Measurements from ENCODE around the gene GPHN.

The GPHN gene

DNA sequence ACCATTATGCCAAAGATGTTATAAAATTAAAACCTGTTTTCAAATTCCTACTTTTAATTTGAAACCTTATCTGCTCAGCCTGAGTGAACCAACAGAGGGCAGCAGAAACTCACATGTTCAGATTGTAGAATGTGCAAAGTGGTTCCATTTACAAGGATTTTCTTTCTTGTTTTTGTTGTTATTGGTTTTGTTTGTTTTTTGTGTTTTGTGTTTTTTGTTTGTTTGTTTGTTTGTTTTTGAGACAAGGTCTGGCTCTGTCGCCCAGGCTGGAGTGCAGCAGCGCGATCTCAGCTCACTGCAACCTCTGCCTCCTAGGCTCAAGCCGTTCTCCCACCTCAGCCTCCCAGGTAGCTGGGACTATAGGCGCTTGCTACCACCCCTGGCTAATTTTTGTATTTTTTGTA lies 658.5 kb downstream of the GPHN start:
- TF ChIP-seq, protein P1, sequence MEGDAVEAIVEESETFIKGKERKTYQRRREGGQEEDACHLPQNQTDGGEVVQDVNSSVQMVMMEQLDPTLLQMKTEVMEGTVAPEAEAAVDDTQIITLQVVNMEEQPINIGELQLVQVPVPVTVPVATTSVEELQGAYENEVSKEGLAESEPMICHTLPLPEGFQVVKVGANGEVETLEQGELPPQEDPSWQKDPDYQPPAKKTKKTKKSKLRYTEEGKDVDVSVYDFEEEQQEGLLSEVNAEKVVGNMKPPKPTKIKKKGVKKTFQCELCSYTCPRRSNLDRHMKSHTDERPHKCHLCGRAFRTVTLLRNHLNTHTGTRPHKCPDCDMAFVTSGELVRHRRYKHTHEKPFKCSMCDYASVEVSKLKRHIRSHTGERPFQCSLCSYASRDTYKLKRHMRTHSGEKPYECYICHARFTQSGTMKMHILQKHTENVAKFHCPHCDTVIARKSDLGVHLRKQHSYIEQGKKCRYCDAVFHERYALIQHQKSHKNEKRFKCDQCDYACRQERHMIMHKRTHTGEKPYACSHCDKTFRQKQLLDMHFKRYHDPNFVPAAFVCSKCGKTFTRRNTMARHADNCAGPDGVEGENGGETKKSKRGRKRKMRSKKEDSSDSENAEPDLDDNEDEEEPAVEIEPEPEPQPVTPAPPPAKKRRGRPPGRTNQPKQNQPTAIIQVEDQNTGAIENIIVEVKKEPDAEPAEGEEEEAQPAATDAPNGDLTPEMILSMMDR (IDR thresholded peaks at IDR 0.05), result peak; percentile 96

DNA sequence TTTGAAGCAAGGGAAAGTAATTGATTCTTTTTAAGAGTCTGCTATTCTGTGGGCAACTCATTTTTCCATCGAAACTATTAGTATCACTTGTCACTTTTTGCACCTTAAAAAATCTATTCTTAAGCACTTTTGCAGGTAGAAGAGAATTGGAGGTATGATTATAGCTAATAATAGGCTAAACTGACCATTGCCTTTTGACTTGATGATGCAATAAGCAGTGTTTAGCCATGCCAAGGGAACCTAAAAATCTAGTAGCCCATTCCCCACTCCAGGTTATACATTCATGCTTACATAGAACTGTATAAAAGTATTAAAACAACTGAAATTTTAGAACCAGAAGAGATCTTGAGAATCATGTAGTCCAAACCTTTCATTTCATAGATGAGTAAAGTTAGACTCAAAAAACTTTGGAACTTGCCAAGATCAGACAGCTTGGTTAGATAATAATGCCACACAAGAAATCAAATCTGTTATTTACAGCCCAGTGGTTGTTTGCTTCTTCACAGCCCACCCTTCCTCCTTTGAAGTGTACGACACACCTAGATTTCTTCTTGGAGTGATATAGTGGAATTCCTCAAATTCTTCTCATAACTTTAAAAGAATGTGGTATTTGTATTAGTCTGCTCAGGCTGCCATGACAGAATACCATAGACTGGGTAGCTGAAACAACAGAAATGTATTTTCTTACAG lies 659.6 kb downstream of the GPHN start:
- TF ChIP-seq, protein P1 (IDR thresholded peaks at IDR 0.05), result no peak

DNA sequence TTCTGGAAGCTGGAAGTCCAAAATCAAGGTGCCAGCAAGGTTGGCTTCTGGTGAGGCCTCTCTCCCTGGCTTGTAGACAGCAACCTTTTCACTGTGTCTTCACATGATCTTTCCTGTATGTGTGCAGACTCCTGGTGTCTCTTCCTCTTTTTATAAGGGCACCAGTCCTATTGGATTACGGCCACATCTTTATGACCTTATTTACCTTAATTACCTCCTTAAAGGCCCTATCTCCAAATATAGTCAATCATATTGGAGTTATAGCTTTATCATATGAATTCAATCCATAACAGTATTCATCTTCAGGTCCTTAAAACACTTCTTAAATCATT lies 660.1 kb downstream of the GPHN start:
- TF ChIP-seq, protein P1 (IDR thresholded peaks at IDR 0.05), result no peak

DNA sequence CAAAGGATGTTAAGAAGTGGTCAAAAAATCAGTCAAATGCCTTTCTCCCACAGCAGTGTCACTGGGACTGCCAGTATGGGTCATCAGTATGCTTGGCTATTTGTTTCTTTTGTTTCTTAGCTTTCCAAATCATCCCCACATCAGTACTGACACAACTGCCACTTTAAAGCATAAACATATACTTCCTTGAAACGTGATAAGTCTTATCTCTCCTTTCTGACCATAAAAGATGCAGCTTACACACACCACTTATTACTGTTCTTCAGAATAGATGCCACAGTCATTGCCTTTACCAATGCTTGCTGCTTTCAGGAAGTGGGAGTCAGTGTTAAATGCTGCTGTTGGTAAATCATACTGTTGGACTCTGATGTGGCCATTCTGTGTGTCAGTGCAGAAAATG lies 662.7 kb downstream of the GPHN start:
- TF ChIP-seq, protein P1 (IDR thresholded peaks at IDR 0.05), result no peak

DNA sequence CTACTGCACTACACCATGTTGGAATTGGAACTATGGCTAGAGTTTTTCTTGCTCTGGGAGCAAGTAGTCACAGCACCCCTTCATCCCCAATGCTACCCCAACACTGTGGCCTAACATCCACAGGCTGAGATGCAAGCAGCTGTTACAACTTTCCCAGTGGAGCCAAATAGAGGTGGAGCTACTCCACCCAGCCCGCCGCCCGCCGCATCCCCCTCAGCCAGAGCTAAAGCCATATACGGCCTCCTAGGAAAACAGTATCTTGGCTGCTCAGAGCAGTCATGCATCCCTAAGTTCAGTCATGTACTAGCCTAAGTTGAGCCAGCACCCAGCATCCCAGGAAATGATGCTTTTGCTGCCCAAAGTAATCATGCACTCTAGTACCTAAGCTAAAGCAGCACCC lies 664.1 kb downstream of the GPHN start:
- TF ChIP-seq, protein P1 (IDR thresholded peaks at IDR 0.05), result no peak

DNA sequence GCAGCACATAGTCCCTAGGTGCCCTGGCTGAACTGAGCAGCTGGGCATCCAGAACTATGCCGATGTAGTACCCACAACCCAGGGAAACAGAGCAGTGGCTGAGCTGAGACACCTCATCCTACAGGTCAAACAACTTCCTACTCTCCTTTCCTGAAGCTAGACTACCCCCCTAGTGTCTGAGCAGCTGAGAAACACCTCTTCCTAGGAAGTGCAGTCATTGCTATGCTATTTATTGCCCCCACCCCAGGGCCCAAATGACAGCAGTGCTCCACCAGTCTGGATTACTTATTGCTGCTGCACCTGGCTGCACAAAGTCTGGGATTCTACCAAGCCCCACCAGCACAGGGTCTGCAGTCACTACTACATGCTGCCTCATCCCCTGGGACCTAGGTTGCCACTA lies 664.6 kb downstream of the GPHN start:
- TF ChIP-seq, protein P1 (IDR thresholded peaks at IDR 0.05), result no peak

DNA sequence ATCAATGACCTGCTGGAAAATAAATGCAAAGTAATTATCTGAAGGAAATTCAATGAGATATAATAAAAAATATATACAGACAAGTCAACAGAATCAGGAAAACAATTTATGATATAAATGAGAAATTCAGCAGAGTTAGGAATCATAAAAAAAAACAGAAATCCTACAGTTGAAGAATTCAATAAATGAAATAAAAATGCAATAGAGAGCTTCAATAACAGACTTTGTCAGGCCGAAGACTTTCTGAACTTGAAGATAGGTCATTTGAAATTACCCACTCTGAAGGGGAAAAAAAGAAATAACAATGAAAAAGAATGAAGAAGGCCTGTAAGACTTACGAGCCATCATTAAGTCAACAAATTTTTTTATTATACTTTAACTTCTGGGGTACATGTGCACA lies 665.8 kb downstream of the GPHN start:
- TF ChIP-seq, protein P1 (IDR thresholded peaks at IDR 0.05), result no peak
